Activated CD8-positive, alpha-beta memory T cell treated with anti-CD3 and anti-CD28 coated beads for 36 hours (primary cell): ENCODE measurements around the gene BTBD16. TPM values are rescaled to one million over a fixed set of nuclear protein-coding genes. Genes with fewer than 3 reads are reported as not detected.

ENCODE experiments used
- CTCF ChIA-PET: fragments of 350-600 bp; sonication (Branson Sonifier 250); formaldehyde crosslinking; loops from one replicate; lab custom pipeline; 2021; ENCODE audit warnings: antibody characterized with exemption; lab: Charles Lee
- POLR2A ChIA-PET: fragments of 350-600 bp; sonication (Branson Sonifier 250); formaldehyde crosslinking; loops from one replicate; lab custom pipeline; 2021; ENCODE audit warnings: antibody characterized with exemption; lab: Charles Lee
- total RNA-seq, 2 experiments: library from RNA; stranded (reverse); gene quantifications; one replicate each; pipeline ENCODE4 v1.2.3, GENCODE V29; 2021

Gene BTBD16
- total RNA-seq, 2 experiments from 2014 or later, result not detected

DNA sequence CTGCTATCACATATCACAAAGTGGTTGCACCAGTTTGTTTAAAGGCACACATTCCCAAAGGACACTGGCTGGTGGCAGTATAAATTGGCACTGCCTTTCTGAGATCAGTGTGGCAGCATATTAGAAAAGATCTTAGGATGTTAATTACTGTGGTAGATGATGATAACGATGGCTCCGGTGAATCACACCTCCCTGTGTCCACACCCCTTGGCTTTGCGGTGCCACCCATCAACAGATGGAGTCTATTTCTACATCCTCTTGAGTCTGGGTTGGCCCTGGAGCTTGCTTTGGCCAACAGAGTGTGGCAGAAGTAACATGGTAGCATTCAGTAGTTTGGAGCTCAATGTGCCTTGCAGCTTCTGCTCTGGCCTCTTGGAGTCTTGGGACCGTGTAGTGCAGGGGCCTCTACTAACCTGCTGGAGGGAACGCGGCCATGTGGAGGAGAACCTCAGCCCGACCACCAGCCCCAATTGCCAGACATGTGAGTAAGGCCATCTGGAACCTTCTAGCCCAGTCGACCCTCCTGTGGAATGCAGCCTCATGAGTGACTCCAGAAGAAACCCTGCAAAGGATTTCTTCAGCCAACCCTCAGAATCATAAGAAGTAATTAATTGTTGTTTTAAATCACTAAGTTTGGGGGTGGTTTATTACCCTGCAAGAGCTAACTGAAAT, 76.2 kb downstream of the BTBD16 start:
- ChIA-PET CTCF (no interaction called here), POLR2A (no interaction called here)

DNA sequence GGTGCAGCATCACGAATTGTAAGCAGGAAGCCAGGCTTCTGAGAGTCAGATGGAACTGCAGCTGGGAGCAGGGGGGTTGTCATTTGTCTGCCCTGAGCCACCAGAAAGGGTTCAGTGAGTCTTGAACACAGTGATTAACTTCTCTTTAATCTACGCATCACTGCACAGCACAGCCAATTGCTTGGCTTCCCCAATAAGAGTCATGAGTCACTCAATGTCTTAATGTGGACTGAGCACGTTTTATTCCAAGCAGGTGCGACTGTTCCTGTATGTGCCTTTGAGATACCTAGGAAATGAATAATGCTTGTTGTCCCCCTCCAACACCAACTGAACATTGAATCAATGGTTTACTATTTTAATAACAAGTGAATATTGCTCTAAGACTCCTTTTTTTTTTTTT, 77.4 kb downstream of the BTBD16 start:
- CTCF ChIA-PET, result no interaction called here
- POLR2A ChIA-PET, result no interaction called here

DNA sequence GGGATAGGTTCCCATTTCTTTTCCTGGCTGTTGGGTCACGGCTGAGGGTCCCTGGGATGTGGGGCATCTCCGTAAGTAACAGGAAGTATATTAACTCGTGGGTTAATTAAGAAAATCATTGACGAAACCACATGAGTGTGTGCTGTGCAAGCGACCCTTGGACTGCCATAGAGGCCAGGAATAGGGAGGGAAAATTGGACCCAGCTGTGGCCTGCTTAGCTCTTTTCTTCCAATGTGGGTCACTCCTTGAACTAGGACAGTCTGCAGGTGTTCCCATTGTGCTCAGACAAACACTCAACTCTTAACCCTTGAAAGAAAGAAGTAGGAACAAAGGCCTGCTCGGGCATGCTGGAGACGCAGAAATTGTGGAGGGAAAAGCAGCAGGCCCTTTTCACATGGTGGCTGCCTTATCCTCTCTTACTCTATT, 77.9 kb downstream of the BTBD16 start:
- ChIA-PET POLR2A (no interaction called here), CTCF (no interaction called here)

DNA sequence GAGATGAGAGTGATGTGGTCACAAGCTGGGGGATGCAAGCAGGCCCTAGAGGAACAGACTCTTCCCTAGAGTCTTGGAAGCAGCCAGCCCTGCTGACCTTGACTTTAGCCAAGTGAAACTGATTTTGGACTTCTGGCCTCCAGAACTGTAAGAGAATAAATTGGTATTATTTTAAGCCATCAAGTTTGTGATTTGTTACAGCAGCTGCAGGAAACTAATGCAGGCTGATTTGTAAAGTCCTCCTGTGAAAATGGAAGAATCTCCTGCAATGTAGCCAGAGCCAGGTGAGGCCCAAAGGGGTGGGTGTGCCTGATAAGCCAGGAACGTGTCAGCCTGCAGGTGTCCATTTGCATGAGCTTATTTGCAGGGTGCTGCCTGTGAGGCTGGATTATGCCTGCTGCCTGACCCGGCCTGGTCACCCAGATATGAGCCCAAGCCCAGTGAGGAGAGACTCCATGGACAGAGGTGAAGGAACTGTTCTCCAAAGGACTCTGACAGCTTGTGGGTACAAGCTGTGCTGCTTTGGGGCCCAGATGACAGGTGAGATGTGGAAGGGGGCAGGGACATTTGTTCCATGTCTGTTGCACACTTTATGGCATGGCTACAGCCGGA, 78.8 kb downstream of the BTBD16 start:
- ChIA-PET CTCF (no interaction called here), POLR2A (no interaction called here)

DNA sequence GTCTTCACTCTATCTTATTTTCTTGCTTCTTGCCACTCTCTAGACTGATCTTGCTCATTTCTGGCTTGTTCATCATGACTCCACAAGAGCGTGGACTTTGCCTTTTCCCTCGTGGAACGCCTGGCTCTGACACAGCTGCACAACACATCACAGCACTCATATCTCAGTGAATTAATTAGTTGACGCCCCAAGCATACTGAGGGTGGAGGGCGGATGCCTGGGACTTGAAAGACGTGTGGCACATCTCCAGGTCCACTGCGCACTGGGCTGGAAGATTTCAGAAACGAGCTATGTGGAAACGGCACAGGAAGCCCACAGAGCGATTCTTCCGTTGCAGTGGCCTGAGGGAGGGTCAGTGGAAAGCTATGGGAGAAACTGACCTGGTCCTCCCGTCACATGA, 79.8 kb downstream of the BTBD16 start:
- CTCF ChIA-PET, result no interaction called here
- POLR2A ChIA-PET, result no interaction called here

DNA sequence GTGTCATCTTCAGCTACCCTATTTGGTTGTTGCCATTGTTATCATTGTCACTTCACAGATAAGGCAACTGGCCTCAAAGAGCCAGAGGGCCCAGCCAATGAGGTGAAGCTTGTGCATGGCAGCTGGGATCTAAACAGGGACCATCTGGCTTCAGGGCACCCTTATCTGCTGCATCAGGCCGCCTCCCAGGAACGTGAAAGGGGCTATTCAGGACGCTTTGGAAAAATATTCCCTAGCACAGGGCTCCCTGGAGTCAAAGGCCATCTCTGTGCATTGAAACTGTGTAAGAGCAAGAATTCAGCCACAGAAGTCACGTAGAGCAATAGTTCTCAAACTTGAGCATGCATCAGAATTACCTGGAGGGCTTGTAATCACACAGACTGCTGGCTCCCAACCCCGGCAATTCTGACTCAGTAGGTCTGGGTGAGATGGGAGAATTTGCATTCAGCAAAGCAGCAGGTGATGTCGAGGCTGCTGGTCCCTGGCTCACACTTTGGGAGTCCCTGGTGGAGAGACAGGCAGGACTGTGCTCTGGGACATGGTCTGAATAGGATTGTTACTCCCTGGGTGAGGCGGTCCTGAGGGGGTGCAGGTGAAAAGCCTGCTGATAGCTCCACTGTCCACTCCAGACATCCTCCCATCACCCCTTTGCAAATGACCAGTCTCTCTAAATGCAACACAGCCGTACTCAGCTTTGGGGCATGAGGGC, 81.9 kb downstream of the BTBD16 start:
- CTCF ChIA-PET, result no interaction called here
- POLR2A ChIA-PET, result no interaction called here

DNA sequence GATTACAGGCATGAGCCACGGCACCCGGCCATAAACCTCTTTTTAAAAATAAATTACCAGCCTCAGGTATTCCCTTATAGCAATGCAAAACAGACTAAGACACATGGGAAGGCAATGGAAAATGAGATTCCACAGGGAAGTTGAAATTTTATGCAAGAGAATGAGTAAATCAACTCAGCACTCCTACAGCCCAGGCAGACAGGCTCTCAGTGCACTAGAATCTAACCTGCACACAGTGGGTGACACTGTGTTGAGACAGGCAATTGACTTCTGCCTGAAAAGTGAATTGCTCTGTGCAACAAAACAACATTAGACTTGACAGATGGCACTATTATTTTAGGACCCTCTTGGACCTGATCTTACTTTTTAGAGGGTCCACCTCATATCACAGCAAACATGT, 83.3 kb downstream of the BTBD16 start:
- CTCF ChIA-PET, result no interaction called here
- POLR2A ChIA-PET, result no interaction called here

DNA sequence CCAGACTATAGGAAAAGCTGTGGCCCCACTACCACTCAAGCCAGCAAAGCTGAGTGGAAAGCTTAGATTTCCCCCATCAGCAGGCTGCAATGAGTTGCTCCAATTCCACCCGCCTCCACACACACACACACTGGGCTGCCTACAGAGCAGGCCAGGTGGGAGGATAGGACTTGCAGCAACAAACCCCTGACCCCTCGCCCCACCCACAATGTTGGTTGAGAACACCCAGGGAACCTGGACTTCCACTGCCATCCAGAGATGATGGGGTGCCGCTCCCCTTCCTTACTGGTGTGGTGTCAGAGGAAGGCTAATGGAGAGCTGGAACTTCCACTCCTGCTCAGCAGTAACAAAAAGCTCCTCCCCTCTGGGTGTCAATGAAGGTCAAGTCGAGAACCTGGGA, 86.6 kb downstream of the BTBD16 start:
- CTCF ChIA-PET, result no interaction called here
- POLR2A ChIA-PET, result no interaction called here

DNA sequence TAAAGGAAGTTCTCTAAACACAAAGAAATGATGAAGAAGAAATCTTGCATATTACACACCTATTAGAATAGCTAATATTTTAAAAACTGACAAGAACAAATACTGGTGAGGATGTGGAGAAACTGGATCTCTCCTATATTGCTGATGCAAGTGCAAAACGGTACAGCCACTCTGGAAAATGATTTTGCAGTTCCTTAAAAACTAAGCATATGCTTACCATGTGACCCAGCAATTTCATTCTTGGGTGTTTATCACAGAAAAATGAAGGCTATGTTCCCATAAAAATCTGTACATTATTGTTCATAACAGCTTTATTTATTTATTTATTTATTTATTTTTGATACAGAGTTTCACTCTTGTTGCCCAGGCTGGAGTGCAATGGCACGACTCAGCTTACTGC, 88.5 kb downstream of the BTBD16 start:
- ChIA-PET POLR2A (no interaction called here), CTCF (interaction anchor here (0.6 to 1.1 kb wide), 2 partner anchors 12 to 61 kb away, joined by 3 to 4 read pairs; no protein-coding TSS in a partner anchor)

DNA sequence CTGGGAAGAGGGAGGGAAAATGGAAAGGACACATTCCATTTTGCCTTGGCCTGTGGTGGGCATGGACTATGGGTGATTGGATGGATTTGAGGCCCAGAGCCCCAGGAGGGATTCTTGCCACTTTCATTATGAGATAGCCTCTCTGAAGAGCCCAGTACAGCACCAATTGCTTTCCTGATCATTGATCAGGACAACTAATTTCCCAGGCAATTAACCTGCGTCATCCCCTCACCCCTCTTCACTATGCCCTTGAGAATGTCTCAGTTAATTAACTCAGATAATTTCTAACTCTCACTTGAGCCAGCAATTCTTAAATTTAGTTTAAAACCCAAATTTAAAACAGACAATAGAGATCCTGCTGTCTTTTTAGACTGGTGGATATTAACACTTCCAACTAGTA, 90.0 kb downstream of the BTBD16 start:
- ChIA-PET CTCF (no interaction called here), POLR2A (no interaction called here)

DNA sequence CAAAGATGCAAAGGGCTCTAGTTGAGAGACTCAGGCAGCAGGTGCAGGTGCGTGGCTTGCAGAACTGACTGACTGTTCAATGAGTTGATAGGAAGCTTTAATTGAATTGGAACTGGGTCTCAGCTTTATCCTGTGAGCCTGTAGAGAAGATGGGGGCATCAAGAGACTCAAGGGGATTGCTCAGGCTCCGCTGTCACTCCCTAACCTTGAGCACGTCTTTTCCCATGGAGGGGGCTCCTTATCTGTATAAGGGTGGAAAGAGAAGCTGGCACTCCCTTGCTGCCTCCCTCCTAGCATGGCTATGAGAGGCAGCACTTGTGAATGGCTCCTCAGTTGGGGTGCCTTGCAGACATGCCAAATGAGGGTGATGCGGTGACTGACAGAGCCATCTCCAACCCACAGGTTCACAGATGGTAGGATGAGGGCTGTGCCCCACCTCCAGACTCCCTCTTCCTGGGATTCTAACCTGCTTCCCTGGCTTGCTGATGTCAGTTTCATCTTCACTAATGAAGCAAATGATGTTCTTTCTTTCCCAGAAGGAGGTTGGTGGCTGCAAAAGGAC, 91.0 kb downstream of the BTBD16 start:
- POLR2A ChIA-PET, result no interaction called here
- CTCF ChIA-PET, result no interaction called here

DNA sequence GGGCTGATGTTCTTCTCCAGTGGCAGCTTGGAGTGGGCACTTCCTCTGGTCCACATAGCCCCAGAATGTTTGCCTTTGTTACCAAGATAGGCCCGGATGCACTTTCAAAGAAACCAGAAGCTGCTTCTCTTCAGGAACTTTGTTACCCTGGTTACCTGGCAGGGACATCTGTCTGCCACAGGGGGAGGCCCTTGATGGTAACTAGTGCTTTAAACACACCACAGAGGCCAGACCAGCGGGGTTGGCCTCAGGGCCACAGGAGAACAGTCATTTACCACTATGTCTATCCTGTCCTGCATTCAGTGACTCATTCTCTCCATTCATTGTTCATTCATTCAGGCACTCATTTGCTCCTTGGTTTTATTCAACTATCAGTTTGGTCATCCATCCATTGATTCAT, 91.5 kb downstream of the BTBD16 start:
- CTCF ChIA-PET, result no interaction called here
- POLR2A ChIA-PET, result no interaction called here

DNA sequence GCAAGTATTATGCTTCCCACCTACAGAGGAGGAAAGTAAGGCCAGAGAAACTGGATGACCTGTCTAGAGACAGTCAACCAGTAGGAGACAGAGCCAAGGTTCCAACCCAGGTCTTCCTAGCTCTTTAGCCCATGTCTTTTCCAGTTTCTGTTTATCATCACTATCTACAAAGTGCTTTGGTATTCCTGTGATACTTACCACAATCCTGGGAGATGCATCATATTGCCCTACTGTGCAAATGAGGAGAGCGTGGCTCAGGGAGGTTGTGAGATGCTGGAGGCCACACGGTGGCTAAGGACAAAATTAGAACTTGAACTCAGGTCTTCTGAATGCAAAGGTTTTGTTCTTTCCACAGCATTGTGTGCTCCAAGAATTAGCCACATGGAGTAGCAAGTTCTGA, 92.2 kb downstream of the BTBD16 start:
- POLR2A ChIA-PET, result no interaction called here
- CTCF ChIA-PET, result no interaction called here

DNA sequence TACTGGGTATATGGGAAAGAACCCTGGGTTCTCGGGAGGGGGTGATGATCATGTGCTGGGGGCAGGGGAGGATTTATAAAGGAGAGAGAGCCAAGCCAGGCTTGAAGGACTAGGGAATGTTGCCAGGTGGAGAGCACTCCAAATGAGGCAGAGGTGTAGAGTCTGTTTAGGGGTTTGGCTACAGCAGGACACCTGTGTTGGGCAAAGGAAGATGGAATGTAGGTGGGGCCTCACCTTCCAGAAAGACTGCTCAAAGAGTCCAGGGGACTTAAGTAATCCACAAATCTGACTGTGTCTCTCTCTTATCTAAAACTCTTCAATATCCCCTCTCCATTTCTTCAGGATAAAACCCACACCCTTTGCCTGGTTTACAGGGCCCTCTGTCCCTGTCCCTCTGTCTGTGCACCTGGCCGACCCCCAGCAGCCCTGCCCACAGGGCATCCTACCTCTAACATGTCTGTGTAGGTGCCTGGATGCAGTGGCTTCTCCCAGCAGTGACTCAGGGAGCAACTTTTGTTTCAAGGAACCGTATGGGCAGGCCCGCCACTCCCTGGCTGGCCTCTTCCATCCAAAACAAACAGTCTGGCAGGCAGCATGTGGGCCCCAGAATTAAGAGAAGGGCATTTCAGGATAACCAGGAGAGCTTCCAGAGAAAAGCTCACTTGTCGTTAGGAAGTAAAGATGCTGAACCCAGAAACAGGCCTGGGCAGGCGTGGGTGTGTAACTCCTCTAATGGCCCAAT, 92.8 kb downstream of the BTBD16 start:
- ChIA-PET CTCF (no interaction called here), POLR2A (no interaction called here)

DNA sequence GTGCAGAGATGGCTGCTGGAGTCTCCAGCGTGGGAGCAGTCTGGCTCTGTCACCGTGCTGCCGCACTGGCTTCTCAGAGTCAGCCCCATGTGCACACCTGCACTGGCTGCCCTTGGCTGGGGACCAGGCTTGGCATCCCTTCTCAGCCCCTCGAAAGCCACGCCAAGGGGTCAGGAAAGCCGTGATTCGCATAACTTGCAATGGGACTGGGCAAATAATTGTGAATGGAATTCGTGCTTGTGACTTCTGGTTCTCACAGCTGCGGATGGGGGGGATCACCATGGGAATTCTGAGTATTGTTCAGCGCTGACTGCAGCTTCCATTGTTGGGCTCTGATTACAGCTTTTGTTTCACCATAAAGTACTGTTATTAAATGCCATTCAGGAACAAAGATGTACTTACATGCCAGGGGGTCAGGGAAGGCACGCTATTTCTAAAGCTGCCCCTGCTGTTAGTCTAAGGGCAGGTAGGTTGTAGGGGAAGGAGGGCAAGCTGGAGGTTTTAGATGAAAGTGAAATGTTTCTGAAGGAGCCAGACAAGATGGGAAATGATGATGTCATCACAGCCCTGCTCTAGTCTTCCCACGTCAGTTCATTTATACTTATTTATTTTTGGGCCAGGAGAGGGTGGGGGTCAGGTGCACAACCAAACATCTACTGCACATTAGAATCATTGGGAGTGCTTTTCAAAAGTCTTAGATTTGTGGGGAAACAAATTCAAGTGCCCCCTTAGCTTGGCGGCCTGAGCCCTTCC, 97.6 kb downstream of the BTBD16 start:
- CTCF ChIA-PET, result no interaction called here
- POLR2A ChIA-PET, result no interaction called here

DNA sequence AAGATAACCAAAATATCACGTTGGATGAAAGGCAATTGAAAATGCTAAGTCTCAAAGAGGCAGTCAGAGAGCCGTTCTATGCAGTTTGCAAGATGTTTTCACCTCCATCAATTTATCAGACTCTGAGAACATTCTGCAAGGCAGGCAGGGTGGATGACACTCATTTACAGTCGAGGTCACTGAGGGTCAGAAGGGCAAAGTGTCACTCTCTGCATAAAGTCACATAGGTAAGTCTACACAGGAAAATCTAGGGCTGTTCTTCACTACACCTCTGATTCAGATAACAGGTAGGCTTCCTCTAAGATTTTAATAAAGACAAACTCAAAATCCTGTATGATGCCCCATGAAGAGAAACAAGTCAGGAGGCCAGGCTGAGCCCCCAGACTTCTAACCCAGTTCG, 102.0 kb downstream of the BTBD16 start:
- ChIA-PET CTCF (interaction anchor here (1.7 kb wide), 1 partner anchor 30 kb away, joined by 4 read pairs; no protein-coding TSS in a partner anchor), POLR2A (no interaction called here)

DNA sequence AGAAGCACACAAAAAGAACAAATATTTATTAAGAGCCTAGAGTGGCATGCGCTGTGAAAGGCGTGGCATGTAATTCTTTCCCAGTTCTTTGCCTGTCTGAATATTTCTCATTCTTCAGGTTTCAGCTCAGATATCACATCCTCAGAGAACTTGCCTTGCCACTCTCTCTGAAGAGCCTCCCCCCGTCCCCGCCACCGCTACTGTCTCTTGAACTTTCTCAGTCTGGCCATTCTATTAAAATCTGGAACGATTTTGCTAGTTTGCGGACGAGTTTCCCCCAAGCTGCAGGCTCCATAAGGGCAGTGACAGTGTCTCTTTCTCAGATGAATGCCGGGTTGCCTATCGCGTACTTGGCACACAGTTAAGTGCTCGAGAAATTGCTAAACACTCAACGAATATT, 102.6 kb downstream of the BTBD16 start:
- ChIA-PET CTCF (interaction anchor here (0.8 to 1.7 kb wide), 4 partner anchors 13 to 192 kb away, joined by 3 to 5 read pairs (median 4); no protein-coding TSS in a partner anchor), POLR2A (interaction anchor here (0.6 to 1.7 kb wide), 3 partner anchors 21 to 49 kb away, joined by 3 to 7 read pairs (median 3); no protein-coding TSS in a partner anchor)

DNA sequence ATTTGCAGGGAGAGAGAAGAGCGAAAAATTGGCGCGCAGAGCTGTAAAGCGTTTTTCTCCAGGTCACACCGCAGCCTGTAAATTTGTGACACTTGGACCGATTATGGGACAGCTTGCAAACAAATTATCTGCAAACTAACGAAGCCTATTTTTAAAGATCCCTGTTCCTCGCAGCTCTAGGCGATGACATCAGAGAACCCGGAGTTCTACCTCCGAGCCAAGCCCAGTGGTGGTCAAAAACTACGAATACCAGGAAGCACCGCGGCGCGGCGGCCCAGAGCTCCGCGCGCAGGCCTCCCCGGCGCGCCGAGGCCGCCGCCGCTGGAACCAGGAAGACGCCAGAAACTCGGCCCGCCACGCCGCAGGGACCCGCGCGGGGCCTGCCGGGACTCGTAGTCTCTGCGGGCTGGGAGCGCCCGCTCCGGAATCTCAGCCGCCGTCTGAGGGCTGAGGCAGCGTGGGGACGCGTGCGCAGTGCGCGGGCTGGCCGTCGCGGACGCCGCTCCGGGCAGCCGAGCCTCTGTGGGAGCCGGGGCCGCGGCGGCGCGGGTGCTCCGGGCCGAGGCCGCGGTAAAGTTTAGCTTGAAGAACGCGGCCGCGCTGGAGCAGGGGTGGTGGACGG, 103.3 kb downstream of the BTBD16 start, which contains the start of gene PLEKHA1:
Gene PLEKHA1, plus strand, starts transcription at position 472 of the 622 bp plus-strand sequence. CDS start 18,493 bp downstream, outside the sequence.
- ChIA-PET CTCF (interaction anchor here (0.8 to 1.7 kb wide), 7 partner anchors 13 to 191 kb away, joined by 3 to 5 read pairs (median 4); no protein-coding TSS in a partner anchor), POLR2A (interaction anchor here (0.6 to 1.7 kb wide), 5 partner anchors 15 to 48 kb away, joined by 3 to 11 read pairs (median 3); no protein-coding TSS in a partner anchor)
